Nucleus accumbens (tissue), 56 donors: ENCODE measurements around the gene DHRS3.
"Not testable (repeated sequence)": the region's sequence is repeated elsewhere in the genome, so short reads cannot be mapped to it uniquely, and the experiment has no call there.

Experiments
- DNase-seq, 56 donors: peaks; one replicate each; lab custom pipeline; 2025; lab: John Stamatoyannopoulos, UW

DHRS3 gene

GRCh38 chr1:12528021-12528852 lies 89.8 kb downstream of the DHRS3 start:
- DNase-seq: peak in 14 of 56 donors; percentile 6 to 65 (median 26)

- DNase-seq: no peak
These were observed 90.4 kb downstream of the DHRS3 start for GRCh38 chr1:12527564-12527963.

DNA sequence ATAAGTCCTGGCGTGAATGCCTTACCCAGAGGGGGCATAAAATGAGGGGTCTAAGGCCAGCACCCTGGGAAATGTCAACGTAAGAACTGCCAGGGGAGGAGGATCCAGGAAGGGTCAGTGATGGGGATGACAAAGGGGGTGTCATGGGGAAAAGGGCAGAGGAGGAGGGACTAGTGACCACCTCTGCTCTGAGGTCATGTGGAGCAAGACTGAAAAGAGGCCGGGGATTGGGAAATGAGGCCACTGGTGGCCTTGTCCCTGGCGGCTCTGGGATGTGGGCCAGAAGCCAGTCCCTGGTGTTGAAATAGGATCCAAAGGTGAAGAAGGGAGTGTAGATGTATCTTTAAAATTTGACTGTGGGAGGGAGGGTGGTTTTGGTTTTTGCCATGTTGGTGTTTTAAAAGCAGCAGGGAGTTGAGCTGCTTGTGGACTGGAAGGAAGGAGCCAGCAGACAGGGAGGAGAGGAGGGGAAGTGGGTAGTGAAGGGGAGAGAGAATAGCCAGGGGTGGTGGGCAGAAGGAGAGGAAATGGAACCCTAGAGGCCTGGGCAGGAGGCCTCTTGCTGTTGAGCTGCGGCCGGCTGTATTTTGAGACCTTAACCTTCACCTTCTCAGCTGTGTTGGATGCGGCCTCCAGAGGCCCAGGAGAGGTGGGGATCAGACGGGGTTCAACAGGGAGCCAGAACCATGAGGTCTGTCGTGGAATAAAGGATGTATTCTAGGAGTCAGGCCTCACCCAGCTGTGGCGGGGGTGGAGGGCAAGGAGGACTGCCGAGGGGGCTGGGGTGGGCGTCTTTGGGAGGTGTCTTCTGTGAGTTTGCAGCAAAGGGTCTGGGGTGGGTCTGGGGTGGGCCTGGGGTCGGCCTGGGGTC lies 92.5 kb downstream of the DHRS3 start:
- no peak for DNase-seq

GRCh38 chr1:12524266-12524665 lies 93.7 kb downstream of the DHRS3 start:
- no peak for DNase-seq

DNA sequence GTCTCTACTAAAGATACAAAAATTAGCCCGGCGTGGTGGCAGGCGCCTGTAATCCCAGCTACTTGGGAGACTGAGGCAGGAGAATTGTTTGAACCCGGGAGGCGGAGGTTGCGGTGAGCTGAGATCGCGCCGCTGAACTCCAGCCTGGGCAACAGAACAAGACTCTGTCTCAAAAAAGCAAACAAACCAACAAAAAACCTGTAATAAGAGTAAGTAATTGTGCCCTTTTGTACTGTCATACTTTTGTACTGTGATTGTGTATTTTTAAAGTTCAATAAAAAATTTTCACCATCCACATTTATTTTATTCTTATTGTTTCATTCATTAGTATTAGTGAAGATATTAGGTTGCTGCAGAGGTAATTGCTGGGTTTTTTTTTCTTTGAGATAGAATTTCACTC lies 95.2 kb downstream of the DHRS3 start:
- DNase-seq: not testable (repeated sequence)

DNA sequence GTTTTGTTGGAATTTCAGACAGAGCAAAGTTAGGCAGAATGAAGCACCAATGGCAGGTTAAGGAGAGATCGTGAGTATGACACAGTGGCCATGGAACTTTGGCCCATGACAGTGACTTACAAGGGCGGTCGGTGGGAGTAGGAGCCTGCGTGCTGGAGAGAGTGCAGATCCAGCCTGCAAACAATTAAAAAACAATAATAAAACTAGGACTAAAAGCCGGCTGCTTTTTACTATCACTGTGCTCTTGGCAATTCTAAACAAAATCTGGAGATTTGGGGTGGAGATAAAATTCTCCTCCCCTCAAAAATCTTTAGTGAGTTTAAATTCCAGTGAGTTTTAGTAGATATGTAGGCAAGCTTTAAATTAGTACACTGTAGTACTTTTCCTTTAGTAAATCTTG lies 96.9 kb downstream of the DHRS3 start:
- DNase-seq: no peak

DNA sequence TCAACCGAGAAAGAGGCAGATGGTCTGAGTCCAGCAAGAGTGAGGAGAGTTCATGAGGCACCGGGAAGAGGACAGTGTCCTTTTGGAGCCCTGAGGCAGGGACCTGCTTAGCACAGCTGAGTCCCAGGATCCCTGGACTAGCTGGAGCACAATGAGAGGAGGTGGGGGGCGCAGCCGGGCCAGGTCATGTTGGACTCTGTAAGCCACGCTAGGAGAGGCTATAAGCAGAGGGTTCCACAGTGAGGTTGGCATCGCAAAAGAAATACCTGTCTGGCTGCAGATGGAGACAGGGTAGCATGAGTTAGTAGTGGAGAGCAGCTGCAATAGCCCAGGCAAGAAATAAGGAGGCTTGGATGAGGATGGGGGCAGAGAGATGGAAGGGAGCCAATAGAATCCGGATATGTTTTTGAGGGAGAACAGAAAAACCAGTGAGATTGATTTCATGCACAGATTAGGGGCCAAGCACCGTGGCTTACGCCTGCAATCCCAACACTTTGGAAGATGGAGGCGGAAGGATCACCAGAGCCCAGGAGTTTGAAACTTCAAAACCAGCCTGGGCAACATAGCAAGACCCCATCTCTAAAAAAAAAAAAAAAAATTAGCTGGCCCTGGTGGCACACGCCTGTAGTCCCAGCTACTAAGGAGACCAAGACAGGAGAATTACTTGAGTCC lies 98.2 kb downstream of the DHRS3 start:
- DNase-seq: no peak

DNA sequence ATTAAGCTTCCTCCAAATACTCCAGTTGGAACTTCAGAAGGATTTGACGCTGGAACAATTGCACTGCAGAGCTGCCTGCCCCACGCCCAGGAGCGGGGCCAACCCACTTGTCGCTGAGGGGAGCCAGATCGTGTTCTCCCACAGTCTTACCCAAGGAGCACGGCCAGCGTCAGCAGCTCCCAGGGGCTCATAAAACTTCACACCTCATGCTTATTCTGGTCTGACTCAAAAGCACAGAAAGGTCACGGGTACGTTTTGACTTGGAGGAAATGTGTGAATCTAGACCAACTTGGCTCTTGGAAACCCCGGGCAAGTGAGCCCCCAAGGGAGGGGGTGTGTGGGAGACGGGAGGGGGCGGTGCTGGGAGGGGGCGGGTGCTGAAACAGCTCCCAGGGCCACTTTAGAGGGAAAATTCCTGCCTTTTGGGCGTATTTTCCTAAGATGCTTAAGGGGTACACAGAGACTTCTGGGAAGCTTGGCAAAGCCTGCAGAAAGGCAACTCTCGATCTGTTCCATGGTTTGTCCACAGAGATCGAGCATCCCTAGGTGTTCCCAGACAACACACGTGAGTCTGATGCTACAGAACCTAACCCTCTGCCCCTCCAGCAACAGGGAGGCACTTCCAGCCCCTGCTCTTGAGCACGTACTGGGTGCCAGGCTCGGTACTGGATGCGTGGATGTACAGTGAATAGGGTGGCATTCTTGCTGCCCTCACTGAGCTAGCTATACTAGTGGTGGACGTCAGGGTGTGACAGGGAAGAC lies 98.9 kb downstream of the DHRS3 start:
- peak in 23 of 56 donors; percentile 8 to 71 (median 40) for DNase-seq
